Stimulated activated CD4-positive, alpha-beta T cell treated with anti-CD3 and anti-CD28 coated beads, Interleukin-4, amount 100 ng/mL, for 48 hours (primary cell): ENCODE data around the gene GRIN1.

Experiments used
- DNase-seq, 2 donors: peaks; one replicate each; pipeline ENCODE4 v3.0.0-alpha.2; 2020; ENCODE audit warnings: low read depth in 2 of 2

The GRIN1 gene

GRCh38 chr9:137164370-137165249, 25.7 kb downstream of the GRIN1 start:
- DNase-seq: no peak

- DNase-seq: no peak
Observed at GRCh38 chr9:137165250-137165836, 26.4 kb downstream of the GRIN1 start.

GRCh38 chr9:137166380-137167229, 27.7 kb downstream of the GRIN1 start:
- no peak for DNase-seq

- no peak for DNase-seq
Observed at GRCh38 chr9:137167277-137167746, 28.4 kb downstream of the GRIN1 start.

GRCh38 chr9:137167747-137168572, 29.0 kb downstream of the GRIN1 start:
- DNase-seq: no peak

GRCh38 chr9:137168573-137168903, 29.6 kb downstream of the GRIN1 start:
- no peak for DNase-seq

GRCh38 chr9:137168904-137169856, 30.2 kb downstream of the GRIN1 start:
- no peak for DNase-seq

- no peak for DNase-seq
Observed at GRCh38 chr9:137169896-137170358, 31.0 kb downstream of the GRIN1 start, which contains the start of gene LRRC26. LRRC26 (minus strand) TSS chr9:137170051; CDS start chr9:137169943, 108 bp downstream.

- no peak for DNase-seq
Observed at GRCh38 chr9:137170486-137171148, 31.7 kb downstream of the GRIN1 start.

- no peak for DNase-seq
Observed at GRCh38 chr9:137171149-137171900, 32.4 kb downstream of the GRIN1 start.

- DNase-seq: no peak
Observed at GRCh38 chr9:137172901-137173795, 34.2 kb downstream of the GRIN1 start.

- no peak for DNase-seq
Observed at GRCh38 chr9:137173796-137174664, 35.1 kb downstream of the GRIN1 start.

GRCh38 chr9:137174722-137175293, 35.9 kb downstream of the GRIN1 start:
- no peak for DNase-seq

- DNase-seq: no peak
Observed at GRCh38 chr9:137175345-137175961, 36.5 kb downstream of the GRIN1 start.

GRCh38 chr9:137176302-137177182, 37.6 kb downstream of the GRIN1 start:
- DNase-seq: no peak
